H7 (cell line): ENCODE data around the gene YPEL3. TPM values are rescaled to one million over a fixed set of nuclear protein-coding genes. Genes with fewer than 3 reads are reported as not detected.

Source experiments
- DNase-seq: peaks from one replicate; pipeline ENCODE4 v3.0.0; 2012
- H3K27me3 ChIP-seq: 2 replicates; pipeline ENCODE4 v1.6.0; 2011; ENCODE audit warnings: mild to moderate bottlenecking, low read length; ENCODE audit not compliant: control insufficient read depth, insufficient read depth
- H3K36me3 ChIP-seq: replicated peaks from 2 replicates; pipeline ENCODE4 v1.5.1; 2011; ENCODE audit warnings: low read length; ENCODE audit not compliant: control insufficient read depth, insufficient read depth
- H3K4me3 ChIP-seq: 2 replicates; pipeline ENCODE4 v1.5.1; 2011; ENCODE audit warnings: low read depth, mild to moderate bottlenecking, control low read depth, low read length, moderate library complexity; ENCODE audit not compliant: insufficient read depth
- total RNA-seq: library from RNA; depleted of rRNA; stranded (reverse); fragments of >200 nt; shearing (Covaris generic); gene quantifications from 2 replicates; pipeline ENCODE4 v1.2.3, GENCODE V29; 2014

The YPEL3 gene
- total RNA-seq, 1 experiment from 2014 or later, result 22.8 TPM

DNA sequence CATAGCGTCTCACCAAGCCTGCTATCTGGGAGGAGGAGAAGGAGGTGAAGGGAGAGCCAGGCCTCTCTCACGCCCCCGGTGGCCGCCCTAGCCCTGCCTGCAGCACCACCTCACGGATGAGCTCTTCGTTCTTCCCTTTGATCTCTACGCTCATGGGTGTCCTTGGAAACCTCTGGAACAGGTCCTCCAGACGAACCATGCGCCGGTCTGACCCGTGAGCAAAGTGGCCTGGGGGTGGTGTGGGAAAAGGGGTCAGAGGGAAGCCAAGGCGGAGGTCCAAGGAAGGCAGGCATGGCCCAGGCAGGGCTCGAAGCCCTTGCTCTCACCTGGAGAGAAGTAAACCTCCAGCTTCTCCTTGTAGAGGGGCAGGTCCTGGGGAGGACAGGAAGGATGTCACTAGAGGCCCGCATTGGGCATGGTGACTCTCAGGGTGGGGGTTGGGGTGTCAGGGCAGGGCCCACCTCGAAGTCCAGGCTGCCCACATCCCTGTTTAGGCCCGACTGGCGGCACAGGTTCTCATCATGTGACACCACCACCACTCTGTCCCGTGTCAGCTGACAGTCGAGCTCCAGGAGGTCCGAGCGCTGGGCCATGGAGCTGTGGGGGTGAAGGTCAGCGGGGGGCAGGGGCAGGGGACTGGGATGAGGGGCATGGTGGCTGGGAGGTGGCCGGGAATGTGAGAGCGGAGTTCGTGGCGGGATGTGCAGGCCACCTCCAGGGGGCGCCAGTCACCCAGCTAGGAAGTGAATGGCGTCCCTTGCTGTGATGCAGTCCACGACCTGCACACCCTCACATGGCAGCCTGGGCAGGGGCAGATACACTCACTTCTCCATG is 16.4 kb upstream of the YPEL3 start:
- no peaks in the 10 kb centered on the region for H3K27me3 ChIP-seq
- DNase-seq, result peak; percentile 95
- no peaks in the 10 kb centered on the region for H3K36me3 ChIP-seq
- no peak overlapping the region for H3K4me3 ChIP-seq

- no peak for DNase-seq
- no peak overlapping the region for H3K4me3 ChIP-seq
Measured at GRCh38 chr16:30110661-30111060, 14.6 kb upstream of the YPEL3 start.

DNA sequence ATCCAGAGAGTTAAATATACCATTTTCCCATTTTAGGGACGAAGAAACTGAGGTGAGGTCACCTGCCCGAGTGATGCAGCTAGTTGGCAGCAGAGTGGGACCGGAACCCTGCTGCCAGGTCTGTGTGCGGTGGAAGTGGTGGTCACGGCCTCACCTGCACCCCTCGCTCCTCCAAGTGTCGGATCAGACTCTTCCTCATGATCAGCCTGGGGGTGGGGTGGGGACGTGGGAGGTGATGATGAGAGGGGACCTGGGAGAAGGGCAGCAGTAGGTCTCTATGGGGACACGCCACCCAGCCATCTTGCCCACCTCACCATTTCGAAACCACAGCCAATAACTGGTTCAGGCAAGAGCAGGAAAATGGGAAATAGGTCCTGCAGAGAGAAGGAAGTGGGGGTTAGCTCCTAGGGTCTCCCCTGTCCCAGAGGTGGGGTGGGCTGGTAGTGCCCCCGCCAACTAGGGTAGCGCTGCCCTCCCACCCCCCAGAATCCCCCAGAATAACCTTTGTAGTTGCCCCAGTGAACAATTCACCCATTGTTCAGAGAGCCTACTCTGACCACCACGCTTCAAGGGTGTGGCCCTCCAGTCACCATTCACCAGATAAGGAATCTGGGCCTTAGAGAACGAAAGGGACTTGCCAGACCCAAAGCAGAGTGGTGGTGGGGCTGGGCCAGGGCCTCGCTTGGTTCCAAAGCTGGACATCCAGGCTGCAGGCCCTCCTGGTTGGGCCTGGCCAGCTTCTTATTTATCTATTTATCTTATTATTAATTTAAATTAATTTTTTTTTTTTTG is 12.2 kb upstream of the YPEL3 start:
- no peaks in the 10 kb centered on the region for H3K27me3 ChIP-seq
- no peak overlapping the region for H3K4me3 ChIP-seq
- no peak for DNase-seq
- peaks cover 12% of the 10 kb centered on the region for H3K36me3 ChIP-seq

More at GRCh38 chr16:30110661-30111060, 14.6 kb upstream of the YPEL3 start:
- Histone ChIP-seq H3K27me3 (no peaks in the 10 kb centered on the region), H3K36me3 (no peaks in the 10 kb centered on the region; the same call in 1 of the 2 replicates)

- DNase-seq, result no peak
- Histone ChIP-seq H3K27me3 (no peaks in the 10 kb centered on the region), H3K4me3 (no peak overlapping the region), H3K36me3 (peaks cover 18% of the 10 kb centered on the region)
Measured at GRCh38 chr16:30104492-30104891, 8.5 kb upstream of the YPEL3 start.

DNA sequence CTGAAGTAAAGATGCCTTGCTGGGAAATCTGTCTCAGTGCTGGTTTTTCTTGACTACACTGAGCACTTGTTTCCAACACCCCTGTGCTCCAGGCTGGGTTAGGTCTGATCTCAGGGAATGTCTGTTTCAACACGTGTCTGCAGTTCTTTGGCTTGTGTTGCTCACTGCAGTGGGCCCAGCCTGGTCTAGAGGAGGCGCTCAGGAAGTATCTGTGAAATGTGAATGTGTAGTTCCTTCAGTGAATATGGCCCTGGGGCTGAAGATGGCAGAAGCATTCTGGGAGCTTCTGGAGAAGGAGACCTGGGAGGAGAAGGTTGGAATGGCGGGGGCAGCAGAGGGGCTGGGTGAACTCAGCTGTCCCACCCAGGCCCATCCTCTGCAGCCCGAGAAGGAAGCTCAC is 8.1 kb upstream of the YPEL3 start:
- peaks cover 18% of the 10 kb centered on the region for H3K36me3 ChIP-seq
- H3K4me3 ChIP-seq, result no peak overlapping the region
- no peak for DNase-seq
- H3K27me3 ChIP-seq, result no peaks in the 10 kb centered on the region

DNA sequence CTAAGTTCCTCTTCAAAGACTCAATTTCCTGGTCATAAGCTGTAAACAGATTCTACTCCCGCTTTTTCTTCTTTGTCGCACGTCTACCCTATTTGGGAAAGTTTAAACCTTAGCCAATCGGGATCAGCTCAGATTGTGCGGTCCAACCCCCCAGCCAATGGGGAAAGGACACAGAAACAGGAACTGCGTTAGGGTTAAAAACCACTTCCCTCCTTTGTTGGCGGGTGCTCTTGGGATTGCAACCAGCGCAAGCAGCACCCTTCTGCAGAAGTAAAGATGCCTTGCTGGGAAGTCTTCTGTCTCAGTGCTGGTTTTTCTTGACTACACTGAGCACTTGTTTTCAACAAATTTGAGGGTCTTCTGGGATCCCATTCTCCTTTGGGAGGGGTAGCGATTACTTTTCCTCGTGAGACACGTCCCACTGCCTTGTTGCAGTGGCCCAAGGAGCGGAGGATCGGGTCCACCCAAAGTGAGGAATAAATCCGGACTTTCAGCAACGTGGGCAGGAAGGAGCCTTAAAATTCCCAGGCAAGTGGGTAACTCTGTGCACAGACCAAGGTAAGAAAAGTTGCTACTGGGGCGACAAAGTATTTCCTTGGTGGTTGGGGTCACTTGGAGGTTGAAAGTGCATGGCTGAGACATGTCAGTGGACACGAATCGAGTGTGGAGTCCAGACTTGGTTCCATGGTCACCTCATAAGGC is 1.0 kb upstream of the YPEL3 start:
- Histone ChIP-seq H3K36me3 (peaks cover 4% of the 10 kb centered on the region), H3K27me3 (no peaks in the 10 kb centered on the region), H3K4me3 (peak overlapping the region; percentile 68; the same call in 1 of the 2 replicates)
- DNase-seq, result no peak

DNA sequence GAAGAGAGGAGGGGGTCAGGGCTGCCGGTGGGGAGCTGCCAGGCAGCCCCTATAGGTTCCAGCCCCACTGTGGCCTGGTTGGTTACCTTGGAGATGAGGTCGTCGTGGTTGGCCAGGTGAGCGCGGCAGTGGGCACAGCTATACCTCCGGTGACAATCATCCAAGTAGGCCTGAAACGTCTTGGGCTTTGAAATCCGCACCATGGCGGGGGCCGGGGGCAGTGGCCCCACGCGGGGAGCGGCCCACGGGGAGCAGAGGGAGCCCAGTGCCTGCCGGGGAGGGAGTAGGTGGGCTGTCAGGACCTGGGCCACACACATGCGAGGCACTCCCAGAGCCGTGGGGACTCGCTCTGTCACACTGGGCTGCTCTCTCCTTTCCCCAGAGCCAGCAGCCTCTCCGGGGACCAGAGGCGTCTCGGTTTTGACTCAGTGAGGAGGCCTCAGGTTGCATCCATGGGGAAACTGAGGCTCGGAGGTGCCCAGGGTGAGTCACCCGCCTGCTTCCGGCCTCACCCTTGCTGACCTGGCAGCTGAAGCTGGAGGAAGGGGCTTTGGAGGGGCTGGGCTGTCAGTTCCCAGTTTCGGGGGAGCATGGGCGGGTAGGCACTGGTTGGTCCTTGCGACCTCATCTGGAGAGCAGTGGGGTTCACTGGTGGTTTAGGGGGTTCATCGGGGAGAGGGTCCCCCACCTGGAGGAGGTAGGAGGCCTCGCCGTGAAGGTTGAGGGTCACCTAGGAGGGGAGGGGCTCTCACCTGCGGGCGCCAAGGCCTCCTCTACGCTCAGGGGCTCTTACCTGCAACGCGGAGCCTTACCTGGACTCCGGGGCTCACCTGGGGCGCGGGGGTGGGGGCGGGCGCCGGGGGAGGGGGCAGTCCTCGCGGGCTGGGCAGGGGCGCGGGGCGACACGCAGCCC is 591 bp downstream of the YPEL3 start:
- H3K36me3 ChIP-seq, result peaks cover 4% of the 10 kb centered on the region

GRCh38 chr16:30094541-30095165 is 1.4 kb downstream of the YPEL3 start:
- no peak overlapping the region for H3K4me3 ChIP-seq
- no peaks in the 10 kb centered on the region for H3K27me3 ChIP-seq
- H3K36me3 ChIP-seq, result peaks cover 3% of the 10 kb centered on the region; the same call in 1 of the 2 replicates
- DNase-seq, result no peak

More for the DNA sequence above, 591 bp downstream of the YPEL3 start:
- peak; percentile 71 for DNase-seq
- Histone ChIP-seq H3K4me3 (peak overlapping the region; percentile 39), H3K27me3 (no peaks in the 10 kb centered on the region)

DNA sequence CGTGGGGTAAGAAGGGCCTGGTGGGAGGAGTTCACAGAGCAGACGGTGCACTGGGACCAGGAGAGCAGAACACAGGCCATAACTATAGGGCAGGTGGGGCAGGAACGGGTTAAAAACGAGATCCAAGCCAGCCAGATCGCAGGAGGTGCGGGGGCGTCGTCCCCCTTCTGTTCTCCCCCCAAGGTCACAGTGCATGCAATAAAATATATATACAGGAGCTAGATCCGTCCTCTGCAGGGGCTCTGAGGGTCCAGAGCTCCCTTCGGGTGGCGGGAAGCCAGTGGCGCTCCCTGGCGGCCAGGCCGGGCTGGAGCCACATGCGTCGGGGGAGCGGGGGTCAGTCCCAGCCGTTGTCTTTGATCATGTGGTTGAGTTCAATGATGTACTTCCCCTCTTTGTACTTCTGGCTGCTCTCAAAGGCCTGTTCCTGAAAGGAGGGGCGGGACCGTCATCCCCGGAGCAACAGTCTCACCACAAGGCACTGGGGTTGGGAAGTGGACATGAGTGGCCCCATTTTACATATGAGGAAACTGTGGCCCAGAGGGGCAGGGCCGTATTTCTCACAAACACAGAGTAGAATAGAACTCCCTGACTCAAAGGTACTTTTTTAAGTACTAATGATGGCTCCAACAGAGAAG is 3.5 kb downstream of the YPEL3 start:
- peak; percentile 98 for DNase-seq
- Histone ChIP-seq H3K27me3 (no peaks in the 10 kb centered on the region), H3K36me3 (peaks cover 3% of the 10 kb centered on the region; the same call in 1 of the 2 replicates), H3K4me3 (peak overlapping the region; percentile 87)

- DNase-seq, result peak; percentile 98
- Histone ChIP-seq H3K36me3 (peaks cover 3% of the 10 kb centered on the region; the same call in 1 of the 2 replicates), H3K27me3 (no peaks in the 10 kb centered on the region), H3K4me3 (peak within 1 kb of the TSS; percentile 87)
Measured at GRCh38 chr16:30091474-30092372, 4.3 kb downstream of the YPEL3 start, which contains the start of gene TBX6. TSS of gene TBX6 (minus strand) at chr16:30091924. CDS start at chr16:30091193, 731 bp downstream.

DNA sequence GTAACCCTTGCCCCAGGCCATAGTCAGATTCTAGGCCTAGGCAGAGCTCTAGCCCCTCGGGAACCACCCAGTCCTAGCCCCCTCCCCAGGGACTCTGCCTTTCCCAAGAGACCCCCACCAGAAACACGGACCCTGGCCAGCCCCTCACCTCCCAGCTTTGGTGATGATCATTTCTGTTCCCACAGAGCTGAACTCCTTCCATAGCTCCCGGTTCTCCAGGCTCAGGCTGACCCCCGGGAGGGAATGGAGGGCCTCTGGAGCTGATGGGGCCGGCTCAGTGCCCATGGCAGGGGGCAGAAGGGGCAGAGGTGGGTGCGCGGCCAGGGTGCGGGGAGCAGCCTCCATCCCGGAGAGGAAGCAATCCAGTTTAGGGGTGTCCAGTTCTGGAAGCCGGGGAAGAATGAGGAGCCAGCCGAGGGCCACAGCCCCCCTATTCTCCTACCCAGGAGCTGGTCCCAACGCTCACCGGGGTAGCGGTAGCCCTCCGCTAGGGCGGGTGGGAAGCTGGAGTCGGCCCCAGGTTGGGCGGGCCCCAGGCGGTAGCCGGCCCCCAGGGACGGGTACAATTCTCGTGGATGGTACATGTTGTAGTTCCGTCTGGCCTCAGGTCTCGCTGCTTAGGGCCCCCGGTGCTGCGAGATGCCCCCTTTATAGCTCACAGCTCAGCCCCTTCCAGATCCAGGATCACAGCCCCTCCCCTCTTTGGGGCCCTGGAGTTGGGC is 5.2 kb downstream of the YPEL3 start:
- Histone ChIP-seq H3K27me3 (no peaks in the 10 kb centered on the region), H3K36me3 (peaks cover 3% of the 10 kb centered on the region; the same call in 1 of the 2 replicates), H3K4me3 (peak overlapping the region; percentile 87)
- no peak for DNase-seq
